ENCODE data around the gene APLP1.

Gene APLP1

DNA sequence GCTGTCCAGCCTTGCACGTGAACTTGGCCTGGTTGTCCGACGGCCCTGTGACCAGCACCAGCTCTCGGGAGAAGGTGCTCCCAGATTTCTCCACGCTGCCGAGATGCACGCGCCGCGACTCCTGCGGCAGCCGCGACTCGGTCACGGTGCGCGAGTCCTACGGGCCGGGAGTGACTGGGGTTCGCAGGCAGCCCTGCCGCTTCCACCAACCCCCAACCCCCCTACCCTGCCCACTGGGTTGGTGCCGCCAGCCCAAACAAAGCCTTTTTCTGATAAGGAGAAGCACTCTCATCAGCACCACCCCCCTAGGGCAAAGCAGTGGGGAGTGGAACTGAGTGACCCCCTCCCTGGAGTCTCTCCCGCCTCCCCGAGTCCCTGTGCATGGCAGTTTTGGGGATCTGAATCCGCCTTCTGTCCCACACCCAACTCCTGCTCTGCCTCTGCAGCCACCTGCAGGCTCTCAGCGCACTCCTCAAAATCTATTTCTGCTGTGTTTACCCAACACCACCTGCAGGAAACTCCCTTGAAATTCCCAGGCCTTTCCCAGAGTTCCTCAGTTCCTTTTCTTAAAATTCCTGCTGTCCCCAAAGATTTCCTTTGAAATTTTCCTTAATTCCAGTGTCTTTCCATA, 22.2 kb upstream of the APLP1 start:
- H3K9ac ChIP-seq (ENCODE audit: low read depth, low read length) = no peak overlapping the region

DNA sequence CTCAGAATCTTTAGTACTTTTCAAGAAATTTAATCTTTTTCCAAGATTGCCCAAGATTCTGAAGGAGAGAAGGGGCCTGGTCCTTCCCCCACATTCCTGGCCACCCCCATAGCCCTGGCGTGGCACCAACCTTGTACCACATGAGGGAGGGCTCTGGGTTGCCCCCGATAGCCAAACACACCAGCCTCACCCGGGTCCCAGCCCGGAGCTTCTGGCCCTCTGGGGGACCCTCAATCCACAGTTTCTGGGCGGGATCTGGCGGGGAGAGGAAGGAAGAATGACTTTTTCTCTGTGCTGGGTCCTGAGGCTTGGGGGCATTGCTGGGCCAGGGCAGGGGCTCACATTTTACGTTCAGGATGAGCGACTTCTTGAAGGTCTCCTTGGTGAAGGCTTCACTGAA, 20.5 kb upstream of the APLP1 start:
- no peaks in the 10 kb centered on the region for H3K27me3 ChIP-seq (ENCODE audit: insufficient read depth, low read length, poor library complexity)

More for the DNA sequence above, 22.2 kb upstream of the APLP1 start:
- H3K36me3 ChIP-seq (ENCODE audit: insufficient read depth, low read length) = no peaks in the 10 kb centered on the region
- no peaks in the 10 kb centered on the region for H3K4me1 ChIP-seq (ENCODE audit: insufficient read depth, low read length)
- ATAC-seq (ENCODE audit: insufficient read depth, low read depth) = no peak
- no peaks in the 10 kb centered on the region for H3K9me3 ChIP-seq (ENCODE audit: insufficient read depth, low read length, severe bottlenecking)
- no peaks in the 10 kb centered on the region for H3K27me3 ChIP-seq (ENCODE audit: insufficient read depth, low read length, poor library complexity)
- no peaks in the 10 kb centered on the region for H3K79me2 ChIP-seq (ENCODE audit: insufficient read depth, low read length)
- no peak for DNase-seq
- no peak overlapping the region for H3K27ac ChIP-seq (ENCODE audit: low read length)
- no peak overlapping the region for H3K4me2 ChIP-seq (ENCODE audit: insufficient read depth, low read length)
- no peaks in the 10 kb centered on the region; the same call in 1 of the 2 replicates for H4K20me1 ChIP-seq (ENCODE audit: insufficient read depth, low read length)
- no peak for TF ChIP-seq EZH2 (IDR thresholded peaks at IDR 0.05; ENCODE audit: borderline replicate concordance, low read depth, low read length, severe bottlenecking)
- H2AFZ ChIP-seq (ENCODE audit: low read depth, low read length) = no peak overlapping the region
- no peak overlapping the region for H3K4me3 ChIP-seq (ENCODE audit: low read depth in 1 of 2, low read length in 2 of 2)

DNA sequence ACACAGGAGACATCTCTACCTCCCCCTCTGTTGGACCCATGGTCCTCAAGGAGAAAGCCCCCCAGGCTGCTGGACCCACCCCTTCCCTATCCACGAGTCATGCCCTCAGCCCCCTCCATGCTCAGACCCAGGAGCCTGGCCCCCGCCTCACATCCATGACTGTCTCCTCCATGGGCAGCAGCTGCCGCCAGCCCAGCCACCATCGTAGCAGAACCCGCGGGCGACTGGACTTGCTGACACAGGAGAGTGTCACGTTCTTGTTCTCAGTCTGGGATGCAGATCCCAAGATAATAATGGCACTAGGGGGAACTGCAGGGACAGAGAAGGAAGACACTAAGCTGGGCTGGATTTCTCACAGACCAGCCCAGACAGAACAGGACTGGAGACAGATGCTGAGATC, 19.9 kb upstream of the APLP1 start:
- H3K4me3 ChIP-seq (ENCODE audit: low read depth in 1 of 2, low read length in 2 of 2) = no peak overlapping the region
- no peaks in the 10 kb centered on the region for H3K79me2 ChIP-seq (ENCODE audit: insufficient read depth, low read length)
- H4K20me1 ChIP-seq (ENCODE audit: insufficient read depth, low read length) = no peaks in the 10 kb centered on the region; the same call in 1 of the 2 replicates
- H3K27me3 ChIP-seq (ENCODE audit: insufficient read depth, low read length, poor library complexity) = no peaks in the 10 kb centered on the region
- H2AFZ ChIP-seq (ENCODE audit: low read depth, low read length) = no peak overlapping the region
- no peak overlapping the region for H3K27ac ChIP-seq (ENCODE audit: low read length)
- H3K9me3 ChIP-seq (ENCODE audit: insufficient read depth, low read length, severe bottlenecking) = no peaks in the 10 kb centered on the region
- no peak overlapping the region for H3K4me2 ChIP-seq (ENCODE audit: insufficient read depth, low read length)
- H3K9ac ChIP-seq (ENCODE audit: low read depth, low read length) = no peak overlapping the region
- ATAC-seq (ENCODE audit: insufficient read depth, low read depth) (no peak), DNase-seq (no peak)
- TF ChIP-seq, protein P1, sequence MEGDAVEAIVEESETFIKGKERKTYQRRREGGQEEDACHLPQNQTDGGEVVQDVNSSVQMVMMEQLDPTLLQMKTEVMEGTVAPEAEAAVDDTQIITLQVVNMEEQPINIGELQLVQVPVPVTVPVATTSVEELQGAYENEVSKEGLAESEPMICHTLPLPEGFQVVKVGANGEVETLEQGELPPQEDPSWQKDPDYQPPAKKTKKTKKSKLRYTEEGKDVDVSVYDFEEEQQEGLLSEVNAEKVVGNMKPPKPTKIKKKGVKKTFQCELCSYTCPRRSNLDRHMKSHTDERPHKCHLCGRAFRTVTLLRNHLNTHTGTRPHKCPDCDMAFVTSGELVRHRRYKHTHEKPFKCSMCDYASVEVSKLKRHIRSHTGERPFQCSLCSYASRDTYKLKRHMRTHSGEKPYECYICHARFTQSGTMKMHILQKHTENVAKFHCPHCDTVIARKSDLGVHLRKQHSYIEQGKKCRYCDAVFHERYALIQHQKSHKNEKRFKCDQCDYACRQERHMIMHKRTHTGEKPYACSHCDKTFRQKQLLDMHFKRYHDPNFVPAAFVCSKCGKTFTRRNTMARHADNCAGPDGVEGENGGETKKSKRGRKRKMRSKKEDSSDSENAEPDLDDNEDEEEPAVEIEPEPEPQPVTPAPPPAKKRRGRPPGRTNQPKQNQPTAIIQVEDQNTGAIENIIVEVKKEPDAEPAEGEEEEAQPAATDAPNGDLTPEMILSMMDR (IDR thresholded peaks at IDR 0.05; ENCODE audit: borderline replicate concordance, extremely low read depth, low read length, poor library complexity, severe bottlenecking) = no peak
- no peak for TF ChIP-seq EZH2 (IDR thresholded peaks at IDR 0.05; ENCODE audit: borderline replicate concordance, low read depth, low read length, severe bottlenecking)
- H3K36me3 ChIP-seq (ENCODE audit: insufficient read depth, low read length) = no peaks in the 10 kb centered on the region
- no peaks in the 10 kb centered on the region for H3K4me1 ChIP-seq (ENCODE audit: insufficient read depth, low read length)

More for the DNA sequence above, 20.5 kb upstream of the APLP1 start:
- Histone ChIP-seq H3K36me3 (ENCODE audit: insufficient read depth, low read length) (no peaks in the 10 kb centered on the region), H3K9ac (ENCODE audit: low read depth, low read length) (no peak overlapping the region), H3K9me3 (ENCODE audit: insufficient read depth, low read length, severe bottlenecking) (no peaks in the 10 kb centered on the region), H3K27ac (ENCODE audit: low read length) (no peak overlapping the region), H2AFZ (ENCODE audit: low read depth, low read length) (no peak overlapping the region), H3K79me2 (ENCODE audit: insufficient read depth, low read length) (no peaks in the 10 kb centered on the region), H4K20me1 (ENCODE audit: insufficient read depth, low read length) (no peaks in the 10 kb centered on the region; the same call in 1 of the 2 replicates), H3K4me2 (ENCODE audit: insufficient read depth, low read length) (no peak overlapping the region), H3K4me3 (ENCODE audit: low read depth in 1 of 2, low read length in 2 of 2) (no peak overlapping the region), H3K4me1 (ENCODE audit: insufficient read depth, low read length) (no peaks in the 10 kb centered on the region)
- TF ChIP-seq, protein P1 (IDR thresholded peaks at IDR 0.05; ENCODE audit: borderline replicate concordance, extremely low read depth, low read length, poor library complexity, severe bottlenecking) = no peak
- TF ChIP-seq EZH2 (IDR thresholded peaks at IDR 0.05; ENCODE audit: borderline replicate concordance, low read depth, low read length, severe bottlenecking) = no peak
- ATAC-seq (ENCODE audit: insufficient read depth, low read depth) = no peak
- DNase-seq = no peak

DNA sequence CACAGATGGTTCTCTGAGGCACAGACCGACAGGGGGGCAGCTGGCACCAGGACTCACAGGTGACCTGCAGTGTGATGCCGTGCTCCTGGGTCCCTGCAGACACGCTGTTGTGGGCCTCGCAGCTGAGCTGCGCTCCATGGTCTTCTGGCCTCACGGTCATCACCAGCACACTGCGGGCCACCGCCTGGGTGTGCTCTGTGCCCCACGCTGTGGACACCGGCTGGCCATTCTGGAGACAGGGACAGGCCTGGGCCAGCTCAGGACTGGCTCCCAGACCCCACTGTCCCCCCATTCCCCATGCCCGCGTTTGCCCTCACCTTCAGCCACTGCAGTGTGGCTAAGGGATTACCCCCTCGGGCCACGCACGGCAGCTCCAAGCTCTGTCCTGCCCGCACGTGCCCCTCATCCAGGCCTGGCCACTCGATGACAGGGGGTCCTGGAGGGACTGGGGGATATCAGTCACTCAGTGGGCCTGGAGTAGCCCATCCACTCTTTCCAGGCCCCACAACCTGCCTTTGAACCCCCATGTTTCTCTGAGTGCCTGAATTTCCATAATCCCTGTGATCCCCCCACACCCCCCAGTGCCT, 19.4 kb upstream of the APLP1 start:
- no peak overlapping the region for H3K4me2 ChIP-seq (ENCODE audit: insufficient read depth, low read length)
- H3K79me2 ChIP-seq (ENCODE audit: insufficient read depth, low read length) = no peaks in the 10 kb centered on the region
- no peak overlapping the region for H3K9ac ChIP-seq (ENCODE audit: low read depth, low read length)
- no peak for DNase-seq
- TF ChIP-seq EZH2 (IDR thresholded peaks at IDR 0.05; ENCODE audit: borderline replicate concordance, low read depth, low read length, severe bottlenecking) = no peak
- TF ChIP-seq, protein P1 (IDR thresholded peaks at IDR 0.05; ENCODE audit: borderline replicate concordance, extremely low read depth, low read length, poor library complexity, severe bottlenecking) = no peak
- no peaks in the 10 kb centered on the region for H3K4me1 ChIP-seq (ENCODE audit: insufficient read depth, low read length)
- H3K9me3 ChIP-seq (ENCODE audit: insufficient read depth, low read length, severe bottlenecking) = no peaks in the 10 kb centered on the region
- no peaks in the 10 kb centered on the region; the same call in 1 of the 2 replicates for H4K20me1 ChIP-seq (ENCODE audit: insufficient read depth, low read length)
- no peaks in the 10 kb centered on the region for H3K27me3 ChIP-seq (ENCODE audit: insufficient read depth, low read length, poor library complexity)
- ATAC-seq (ENCODE audit: insufficient read depth, low read depth) = no peak
- H3K36me3 ChIP-seq (ENCODE audit: insufficient read depth, low read length) = no peaks in the 10 kb centered on the region
- no peak overlapping the region for H2AFZ ChIP-seq (ENCODE audit: low read depth, low read length)
- no peak overlapping the region for H3K27ac ChIP-seq (ENCODE audit: low read length)
- no peak overlapping the region for H3K4me3 ChIP-seq (ENCODE audit: low read depth in 1 of 2, low read length in 2 of 2)
